ENCODE measurements around the gene DNAAF9.
"Not testable (repeated sequence)": the region's sequence is repeated elsewhere in the genome, so short reads cannot be mapped to it uniquely, and the experiment has no call there.

DNAAF9 gene

GRCh38 chr20:3407040-3407770 lies at the start of gene DNAAF9:
DNAAF9 (minus strand) TSS chr20:3407669; CDS start chr20:3407557, 112 bp downstream.
- peak in 1 of 2 donors; percentile 27 for DNase-seq (ENCODE audit: low read depth in 2 of 2)

- DNase-seq (ENCODE audit: low read depth in 2 of 2) = no peak
Observed at GRCh38 chr20:3456648-3457047, 49.2 kb upstream of the DNAAF9 start.

GRCh38 chr20:3454831-3455230 lies 47.4 kb upstream of the DNAAF9 start:
- DNase-seq (ENCODE audit: low read depth in 2 of 2) = no peak

DNA sequence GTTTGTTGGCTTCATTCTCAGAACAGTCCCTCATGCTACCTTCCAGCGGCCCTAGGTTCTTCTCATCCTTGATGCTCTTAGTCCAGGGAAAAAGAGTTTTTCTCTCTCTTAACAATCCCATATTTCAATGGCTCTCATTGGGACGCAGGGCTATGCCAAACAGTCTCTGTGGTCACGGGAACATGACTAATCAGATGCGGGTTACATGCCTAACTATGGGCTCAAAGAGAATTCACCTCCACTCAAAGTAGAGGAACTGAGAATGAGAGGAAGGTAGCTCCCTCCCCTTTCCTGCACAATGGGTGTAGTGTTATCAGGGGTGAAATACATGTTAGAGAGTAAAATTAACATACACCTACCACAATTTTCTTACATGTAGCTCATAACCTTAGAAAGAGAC lies 45.2 kb upstream of the DNAAF9 start:
- no peak for DNase-seq (ENCODE audit: low read depth in 2 of 2)

DNA sequence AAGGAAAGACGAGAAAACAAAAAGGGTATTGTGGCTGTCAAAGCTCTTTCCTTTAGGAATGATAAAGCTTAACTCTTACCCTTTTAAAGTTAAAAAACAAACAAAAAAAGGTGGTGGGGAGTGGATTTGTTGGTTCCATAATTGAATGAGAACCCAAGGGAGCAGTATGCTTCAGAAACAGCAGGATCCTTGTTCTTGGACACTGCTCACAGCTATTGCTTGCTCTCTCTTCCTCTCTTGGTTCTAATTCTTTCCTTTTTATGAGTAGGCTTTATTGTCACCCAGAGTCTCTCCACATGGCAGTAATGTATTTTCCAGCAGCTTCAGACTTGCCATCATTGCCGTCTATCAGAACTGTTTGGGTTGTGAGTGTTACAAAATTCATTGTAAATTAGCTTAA lies 44.7 kb upstream of the DNAAF9 start:
- no peak for DNase-seq (ENCODE audit: low read depth in 2 of 2)

GRCh38 chr20:3449319-3449718 lies 41.9 kb upstream of the DNAAF9 start:
- no peak for DNase-seq (ENCODE audit: low read depth in 2 of 2)

DNA sequence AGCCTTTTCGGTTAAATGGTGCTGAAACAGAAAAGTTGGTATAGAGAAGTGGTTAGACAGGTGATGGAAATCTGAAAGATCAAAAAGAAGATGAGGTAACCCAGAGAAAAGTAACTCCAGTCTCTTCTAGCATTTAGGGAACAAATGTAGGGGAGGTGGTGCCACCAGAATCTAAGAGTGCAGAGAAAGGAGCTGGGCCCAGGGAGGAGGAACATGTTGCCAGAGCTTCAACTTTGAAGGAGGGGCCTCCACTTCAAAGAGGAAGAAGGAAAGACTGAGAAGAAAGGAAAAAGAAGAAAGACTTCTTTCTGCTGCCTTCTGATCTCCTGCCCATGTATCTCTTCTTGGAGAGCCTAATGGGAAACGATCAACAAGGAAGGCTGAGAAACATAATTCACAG lies 39.9 kb upstream of the DNAAF9 start:
- no peak for DNase-seq (ENCODE audit: low read depth in 2 of 2)

DNA sequence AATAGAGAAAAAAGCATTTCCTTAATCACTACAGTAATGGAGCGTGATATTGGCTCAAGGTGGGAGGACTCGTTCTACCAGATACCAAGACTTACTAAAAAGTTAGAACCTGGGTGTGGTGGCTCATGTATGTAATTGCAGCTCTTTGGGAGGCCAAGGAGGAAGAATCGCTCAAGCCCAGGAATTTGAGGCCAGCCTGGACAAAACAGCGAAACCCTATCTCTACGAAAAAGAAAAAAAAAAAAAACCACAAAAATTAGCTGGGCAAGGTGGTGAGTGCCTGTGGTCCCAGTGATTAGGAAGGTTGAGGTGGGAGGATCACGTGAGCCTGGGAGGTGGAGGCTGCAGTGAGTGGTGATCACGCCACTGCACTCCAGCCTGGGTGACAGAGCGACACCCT lies 39.3 kb upstream of the DNAAF9 start:
- DNase-seq (ENCODE audit: low read depth in 2 of 2) = no peak

DNA sequence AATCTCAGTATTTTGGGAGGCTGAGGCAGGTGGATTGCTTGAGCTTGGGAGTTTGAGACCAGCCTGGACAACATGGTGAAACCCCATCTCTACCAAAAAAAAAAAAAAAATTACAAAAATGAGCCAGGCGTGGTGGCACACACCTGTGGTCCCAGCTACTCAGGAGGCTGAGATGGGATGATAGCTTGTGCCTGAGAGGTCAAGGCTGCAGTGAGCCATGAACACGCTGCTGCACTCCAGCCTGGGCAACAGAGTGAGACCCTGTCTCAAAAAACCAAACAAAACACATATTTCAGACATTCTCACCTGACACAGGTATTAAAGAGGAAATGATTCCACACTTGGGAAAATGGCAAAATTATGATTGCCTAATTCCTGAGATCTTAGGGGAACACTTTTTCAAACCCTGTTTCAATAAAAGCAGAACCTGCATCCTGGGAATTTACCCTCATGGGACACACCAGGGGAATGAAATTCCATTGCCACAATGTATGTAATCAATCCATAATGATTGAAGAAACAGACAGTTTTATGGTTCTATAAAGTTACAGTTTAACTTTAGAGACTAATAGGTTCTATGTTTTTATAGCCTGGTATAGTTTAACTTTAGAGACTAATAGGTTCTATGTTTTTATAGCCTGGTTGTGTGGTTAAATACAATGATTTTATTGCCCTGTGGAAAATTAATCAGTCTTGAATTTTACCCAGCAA lies 29.6 kb upstream of the DNAAF9 start:
- DNase-seq (ENCODE audit: low read depth in 2 of 2) = no peak

DNA sequence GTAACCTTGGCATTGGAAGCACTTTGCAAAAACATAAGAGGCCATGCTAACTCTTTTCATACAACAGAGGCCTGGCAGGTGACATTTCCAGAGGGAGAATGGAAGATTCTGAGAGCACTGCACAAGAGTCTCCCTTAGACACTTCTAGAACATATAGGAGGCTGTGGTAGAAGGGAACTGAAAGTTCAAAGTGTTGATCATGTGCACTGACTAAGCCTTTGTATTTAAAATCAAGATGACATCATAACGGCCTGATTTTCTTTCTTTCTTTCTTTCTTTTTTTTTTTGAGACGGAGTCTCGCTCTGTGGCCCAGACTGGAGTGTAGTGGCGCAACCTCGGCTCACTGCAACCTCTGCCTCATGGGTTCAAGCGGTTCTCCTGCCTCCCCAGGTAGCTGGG lies 26.8 kb upstream of the DNAAF9 start:
- DNase-seq (ENCODE audit: low read depth in 2 of 2) = no peak

- DNase-seq (ENCODE audit: low read depth in 2 of 2) = no peak
Observed at GRCh38 chr20:3433744-3434143, 26.3 kb upstream of the DNAAF9 start.

GRCh38 chr20:3432844-3433243 lies 25.4 kb upstream of the DNAAF9 start:
- DNase-seq (ENCODE audit: low read depth in 2 of 2) = no peak

DNA sequence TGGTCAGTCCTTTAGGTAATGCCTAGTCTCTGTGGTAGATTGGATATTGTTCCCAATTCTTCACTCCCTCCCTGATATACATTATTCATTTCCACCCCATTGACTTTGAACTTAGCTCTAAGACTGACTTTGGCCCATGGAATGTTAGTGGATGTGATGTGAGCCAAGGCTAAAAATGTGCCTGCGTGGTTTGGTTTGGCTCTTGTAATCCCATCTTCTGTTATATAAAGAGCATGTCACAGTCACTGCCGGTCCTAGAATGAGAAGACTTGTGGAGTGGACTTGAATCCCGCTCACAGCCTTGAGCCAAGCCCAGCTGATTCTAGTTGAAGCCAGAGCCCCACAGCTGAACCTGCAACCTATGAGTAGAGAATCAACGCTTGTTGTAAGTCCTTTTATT lies 23.6 kb upstream of the DNAAF9 start:
- no peak for DNase-seq (ENCODE audit: low read depth in 2 of 2)

GRCh38 chr20:3430376-3431069 lies 23.1 kb upstream of the DNAAF9 start:
- DNase-seq (ENCODE audit: low read depth in 2 of 2) = no peak

DNA sequence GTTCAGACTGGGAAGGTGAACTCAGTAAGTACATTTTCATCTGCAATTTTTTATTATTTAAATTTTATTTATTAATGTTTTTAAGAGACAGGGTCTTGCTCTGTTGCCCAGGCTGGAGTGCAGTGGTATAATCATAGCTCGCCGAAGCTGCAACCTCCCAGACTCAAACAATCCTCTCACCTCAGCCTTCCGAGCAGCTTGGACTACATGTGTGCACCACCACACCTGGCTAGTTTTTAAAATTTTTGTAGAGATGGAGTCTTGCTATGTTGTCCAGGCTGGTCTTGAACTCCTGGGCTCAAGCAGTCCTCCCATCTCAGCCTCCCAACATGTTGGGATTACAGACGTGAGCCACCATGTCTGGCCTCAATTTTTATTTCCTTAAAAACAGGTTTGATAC lies 19.3 kb upstream of the DNAAF9 start:
- not testable (repeated sequence) for DNase-seq (ENCODE audit: low read depth in 2 of 2)

- no peak for DNase-seq (ENCODE audit: low read depth in 2 of 2)
Observed at GRCh38 chr20:3423126-3423525, 15.7 kb upstream of the DNAAF9 start.

- no peak for DNase-seq (ENCODE audit: low read depth in 2 of 2)
Observed at GRCh38 chr20:3421985-3422384, 14.5 kb upstream of the DNAAF9 start.

DNA sequence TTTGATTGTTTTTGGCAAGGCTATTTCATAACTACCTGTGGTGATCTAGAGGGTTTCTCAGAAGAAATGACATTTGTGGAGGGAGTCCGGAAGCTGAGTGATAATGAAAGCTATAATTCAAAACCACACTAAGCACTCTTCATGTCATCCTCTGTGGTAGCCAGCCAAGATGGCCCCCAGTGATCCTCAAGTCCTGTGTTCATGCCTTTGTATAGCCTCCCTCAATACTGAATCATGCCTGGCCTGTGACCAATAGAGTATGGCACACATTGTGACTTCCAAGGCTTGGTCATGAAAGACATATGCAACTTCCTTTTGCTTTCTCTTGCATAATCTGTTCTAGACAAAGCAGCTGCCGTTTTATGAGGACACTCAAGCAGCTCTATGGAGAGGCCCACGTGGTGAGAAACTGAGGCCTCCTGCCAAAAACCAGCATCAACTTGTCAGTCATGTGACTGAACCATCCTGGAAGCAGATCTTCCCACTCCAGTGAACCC lies 12.8 kb upstream of the DNAAF9 start:
- no peak for DNase-seq (ENCODE audit: low read depth in 2 of 2)

- not testable (repeated sequence) for DNase-seq (ENCODE audit: low read depth in 2 of 2)
Observed at GRCh38 chr20:3418161-3418560, 10.7 kb upstream of the DNAAF9 start.

DNA sequence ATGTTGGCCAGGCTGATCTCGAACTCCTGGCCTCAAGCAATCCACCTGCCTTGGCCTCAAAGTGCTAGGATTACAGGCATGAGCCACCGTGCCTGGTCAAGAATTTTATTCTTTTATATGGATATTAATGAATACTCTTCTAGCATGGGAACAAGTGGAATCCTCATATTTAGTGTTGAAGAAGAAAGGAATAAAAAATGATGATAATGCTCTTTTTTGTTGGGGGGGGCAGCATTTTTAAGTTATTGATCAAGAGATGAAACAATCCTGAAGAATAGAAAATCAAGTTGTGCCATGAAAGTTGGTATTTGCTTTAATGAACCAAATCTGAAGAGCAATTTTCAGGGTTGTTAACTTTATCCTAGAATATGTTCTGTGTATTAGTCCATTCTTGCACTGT lies 6.7 kb upstream of the DNAAF9 start:
- no peak for DNase-seq (ENCODE audit: low read depth in 2 of 2)

- DNase-seq (ENCODE audit: low read depth in 2 of 2) = no peak
Observed at GRCh38 chr20:3413393-3413889, 6.0 kb upstream of the DNAAF9 start.

- no peak for DNase-seq (ENCODE audit: low read depth in 2 of 2)
Observed at GRCh38 chr20:3412600-3413392, 5.3 kb upstream of the DNAAF9 start.

Measured in stimulated activated CD4-positive, alpha-beta T cell treated with anti-CD3 and anti-CD28 coated beads, Interleukin-1b, Interleukin-23, amount 100 ng/mL, for 1 hour (primary cell).